ENCODE measurements around the gene SLX4IP. TPM values are rescaled to one million over a fixed set of nuclear protein-coding genes. Genes with fewer than 3 reads are reported as not detected.

Gene SLX4IP
- total RNA-seq, 1 experiment from 2014 or later: 6.4 TPM

DNA sequence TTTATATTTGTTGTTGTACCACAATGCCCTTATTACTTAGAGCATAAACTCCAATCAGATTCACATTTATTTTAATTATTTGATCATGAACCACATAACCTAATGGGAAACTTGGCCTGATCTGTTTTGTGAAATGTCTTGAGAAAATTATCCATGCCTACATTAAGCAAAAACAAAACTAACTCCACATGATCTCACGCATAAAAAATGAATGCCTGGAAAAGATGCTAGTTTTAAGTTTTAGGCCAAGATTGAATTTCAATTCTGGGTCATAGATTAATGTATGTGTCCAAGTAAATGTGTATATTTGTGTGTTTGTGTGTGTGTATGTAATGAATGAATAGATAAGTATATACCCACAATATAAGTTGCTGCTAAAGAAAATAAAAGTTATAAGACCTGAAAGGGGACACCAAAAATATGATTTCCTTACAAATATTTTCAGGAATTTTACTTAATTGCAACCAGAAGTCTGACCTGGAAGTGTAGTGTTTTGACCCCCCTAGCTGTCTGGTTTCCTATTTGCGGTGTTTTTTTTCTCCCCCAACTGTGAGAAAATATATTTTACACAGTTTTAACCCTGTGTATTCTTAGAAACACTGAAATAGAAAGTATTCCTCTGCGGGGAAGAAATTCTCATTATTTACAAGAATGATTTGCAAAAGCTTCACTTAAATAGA is 141.4 kb downstream of the SLX4IP start:
- intact Hi-C loops (cut with micrococcal nuclease): no loop called here
- no peak overlapping the region for H3K27ac ChIP-seq (ENCODE audit: low read length)
- no peaks in the 10 kb centered on the region for H4K20me1 ChIP-seq (ENCODE audit: low read length)
- H3F3A ChIP-seq (ENCODE audit: low read length, unreplicated experiment): peaks cover 4% of the 10 kb centered on the region
- H3K79me2 ChIP-seq (ENCODE audit: low read length): peaks cover 4% of the 10 kb centered on the region; the same call in 1 of the 2 replicates
- H3K36me3 ChIP-seq (ENCODE audit: low read depth, low read length): 0 out of 2 replicates have a peak, but pooled peaks cover 3% of the 10 kb centered on the region
- no peaks in the 10 kb centered on the region for H3K9me3 ChIP-seq (ENCODE audit: low read length)
- H3K4me2 ChIP-seq (ENCODE audit: low read length): no peak overlapping the region
- peaks cover 66% of the 10 kb centered on the region for H3K4me1 ChIP-seq (ENCODE audit: insufficient read depth, low read length)
- ChIA-PET POLR2A (ENCODE audit: unreplicated experiment) (no interaction called here), CTCF (no interaction called here)
- TF ChIP-seq EZH2 (IDR thresholded peaks at IDR 0.05; ENCODE audit: low read length, unreplicated experiment) (no peak), EZH2phosphoT487 (IDR thresholded peaks at IDR 0.05; ENCODE audit: borderline replicate concordance, low read length) (no peak)
- TF ChIP-seq, protein P1, sequence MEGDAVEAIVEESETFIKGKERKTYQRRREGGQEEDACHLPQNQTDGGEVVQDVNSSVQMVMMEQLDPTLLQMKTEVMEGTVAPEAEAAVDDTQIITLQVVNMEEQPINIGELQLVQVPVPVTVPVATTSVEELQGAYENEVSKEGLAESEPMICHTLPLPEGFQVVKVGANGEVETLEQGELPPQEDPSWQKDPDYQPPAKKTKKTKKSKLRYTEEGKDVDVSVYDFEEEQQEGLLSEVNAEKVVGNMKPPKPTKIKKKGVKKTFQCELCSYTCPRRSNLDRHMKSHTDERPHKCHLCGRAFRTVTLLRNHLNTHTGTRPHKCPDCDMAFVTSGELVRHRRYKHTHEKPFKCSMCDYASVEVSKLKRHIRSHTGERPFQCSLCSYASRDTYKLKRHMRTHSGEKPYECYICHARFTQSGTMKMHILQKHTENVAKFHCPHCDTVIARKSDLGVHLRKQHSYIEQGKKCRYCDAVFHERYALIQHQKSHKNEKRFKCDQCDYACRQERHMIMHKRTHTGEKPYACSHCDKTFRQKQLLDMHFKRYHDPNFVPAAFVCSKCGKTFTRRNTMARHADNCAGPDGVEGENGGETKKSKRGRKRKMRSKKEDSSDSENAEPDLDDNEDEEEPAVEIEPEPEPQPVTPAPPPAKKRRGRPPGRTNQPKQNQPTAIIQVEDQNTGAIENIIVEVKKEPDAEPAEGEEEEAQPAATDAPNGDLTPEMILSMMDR (conservative IDR thresholded peaks at IDR 0.05; ENCODE audit: low read depth, low read length): no peak
- peak overlapping the region; percentile 3; the same call in 1 of the 2 replicates for H3K9ac ChIP-seq (ENCODE audit: low read length)
- H3K4me3 ChIP-seq (ENCODE audit: low read length): no peak overlapping the region
- no TSS peak for BruUV-seq (replicated peaks)
- H3K9me2 ChIP-seq (replicated peaks; ENCODE audit: low read length): no peaks in the 10 kb centered on the region
- no peak overlapping the region for H2AFZ ChIP-seq (ENCODE audit: low read length)
- no peak for DNase-seq
- H3K27me3 ChIP-seq (ENCODE audit: low read length): no peaks in the 10 kb centered on the region
- no peak for ATAC-seq

DNA sequence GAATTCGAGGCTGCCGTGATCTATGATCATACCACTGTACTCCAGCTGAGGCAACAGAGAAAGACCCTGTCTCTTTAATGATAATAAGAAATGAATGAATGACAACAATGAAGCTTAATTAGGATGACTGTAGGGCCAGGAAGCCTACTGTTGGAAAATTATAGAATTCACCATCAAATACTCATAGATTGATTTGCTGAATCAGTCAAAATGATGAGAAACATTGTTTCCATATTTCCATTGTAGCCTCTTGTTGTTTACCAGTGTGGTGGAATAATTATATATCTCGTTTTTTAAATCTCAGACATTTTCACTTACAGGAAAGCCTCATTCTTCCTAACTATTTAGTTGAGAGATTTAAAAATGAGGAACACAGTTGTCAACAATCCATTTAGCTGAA is 142.5 kb downstream of the SLX4IP start:
- ChIA-PET CTCF (no interaction called here), POLR2A (ENCODE audit: unreplicated experiment) (no interaction called here)
- peak overlapping the region; percentile 82 for H3K9ac ChIP-seq (ENCODE audit: low read length)
- ATAC-seq: no peak
- peaks cover 4% of the 10 kb centered on the region; the same call in 1 of the 2 replicates for H3K79me2 ChIP-seq (ENCODE audit: low read length)
- no peak overlapping the region; the same call in 1 of the 2 replicates for H3K4me3 ChIP-seq (ENCODE audit: low read length)
- peak overlapping the region; percentile 61 for H3K4me2 ChIP-seq (ENCODE audit: low read length)
- intact Hi-C loops (cut with micrococcal nuclease): loop anchor here (1.0 kb wide), 2 partner anchors 18 to 21 kb away; no protein-coding TSS in a partner anchor
- no peaks in the 10 kb centered on the region for H3K9me3 ChIP-seq (ENCODE audit: low read length)
- peaks cover 4% of the 10 kb centered on the region for H3F3A ChIP-seq (ENCODE audit: low read length, unreplicated experiment)
- peaks cover 72% of the 10 kb centered on the region for H3K4me1 ChIP-seq (ENCODE audit: insufficient read depth, low read length)
- no peaks in the 10 kb centered on the region for H3K27me3 ChIP-seq (ENCODE audit: low read length)
- no peak for DNase-seq
- no peaks in the 10 kb centered on the region for H3K9me2 ChIP-seq (replicated peaks; ENCODE audit: low read length)
- no peaks in the 10 kb centered on the region for H4K20me1 ChIP-seq (ENCODE audit: low read length)
- peak overlapping the region; percentile 97 for H3K27ac ChIP-seq (ENCODE audit: low read length)
- H3K36me3 ChIP-seq (ENCODE audit: low read depth, low read length): 0 out of 2 replicates have a peak, but pooled peaks cover 3% of the 10 kb centered on the region
- TF ChIP-seq EZH2 (IDR thresholded peaks at IDR 0.05; ENCODE audit: low read length, unreplicated experiment) (no peak), EZH2phosphoT487 (IDR thresholded peaks at IDR 0.05; ENCODE audit: borderline replicate concordance, low read length) (no peak)
- TF ChIP-seq, protein P1 (conservative IDR thresholded peaks at IDR 0.05; ENCODE audit: low read depth, low read length): no peak
- no TSS peak for BruUV-seq (replicated peaks)
- H2AFZ ChIP-seq (ENCODE audit: low read length): no peak overlapping the region

DNA sequence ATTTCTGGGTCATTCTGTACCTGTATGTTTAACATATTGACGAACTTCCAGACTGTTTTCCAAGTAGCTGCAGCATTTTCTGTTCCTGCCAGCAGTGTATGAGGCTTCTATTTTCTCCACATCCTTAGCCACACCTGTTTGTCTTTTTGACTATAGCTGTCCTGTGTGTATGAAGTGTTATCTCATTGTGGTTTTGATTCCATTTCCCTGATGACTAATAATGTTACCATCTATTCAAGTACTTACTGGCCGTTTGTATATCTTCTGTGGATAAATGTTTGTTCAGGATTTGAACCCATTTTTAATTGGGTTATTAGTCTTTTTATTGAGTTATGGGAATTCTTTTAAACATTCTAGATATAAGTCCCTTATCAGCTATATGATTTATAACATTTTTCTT is 143.5 kb downstream of the SLX4IP start:
- no TSS peak for BruUV-seq (replicated peaks)
- intact Hi-C loops (cut with micrococcal nuclease): loop anchor here (1.0 kb wide), 2 partner anchors 19 to 20 kb away; no protein-coding TSS in a partner anchor
- CTCF ChIA-PET: interaction anchor here (0.6 to 0.8 kb wide), 2 partner anchors 58 to 1170 kb away, joined by 3 to 4 read pairs; no protein-coding TSS in a partner anchor

More for the DNA sequence above, 143.5 kb downstream of the SLX4IP start:
- peaks cover 4% of the 10 kb centered on the region for H3F3A ChIP-seq (ENCODE audit: low read length, unreplicated experiment)
- H3K4me1 ChIP-seq (ENCODE audit: insufficient read depth, low read length): peaks cover 71% of the 10 kb centered on the region
- H3K27me3 ChIP-seq (ENCODE audit: low read length): no peaks in the 10 kb centered on the region
- POLR2A ChIA-PET (ENCODE audit: unreplicated experiment): interaction anchor here (0.5 kb wide), 3 partner anchors 93 to 1476 kb away, joined by 3 to 6 read pairs (median 3); no protein-coding TSS in a partner anchor
- no peaks in the 10 kb centered on the region for H3K9me3 ChIP-seq (ENCODE audit: low read length)
- DNase-seq: peak; percentile 96
- H3K9me2 ChIP-seq (replicated peaks; ENCODE audit: low read length): no peaks in the 10 kb centered on the region
- H3K4me2 ChIP-seq (ENCODE audit: low read length): peak overlapping the region; percentile 61
- ATAC-seq: peak; percentile 78
- peak overlapping the region; percentile 82 for H3K9ac ChIP-seq (ENCODE audit: low read length)
- TF ChIP-seq EZH2 (IDR thresholded peaks at IDR 0.05; ENCODE audit: low read length, unreplicated experiment): no peak
- TF ChIP-seq, protein P1 (conservative IDR thresholded peaks at IDR 0.05; ENCODE audit: low read depth, low read length): no peak
- TF ChIP-seq EZH2phosphoT487 (IDR thresholded peaks at IDR 0.05; ENCODE audit: borderline replicate concordance, low read length): no peak
- H2AFZ ChIP-seq (ENCODE audit: low read length): no peak overlapping the region
- 0 out of 2 replicates have a peak, but pooled peaks cover 3% of the 10 kb centered on the region for H3K36me3 ChIP-seq (ENCODE audit: low read depth, low read length)
- H3K27ac ChIP-seq (ENCODE audit: low read length): peak overlapping the region; percentile 97
- H3K4me3 ChIP-seq (ENCODE audit: low read length): peak overlapping the region; percentile 13; the same call in 1 of the 2 replicates
- no peaks in the 10 kb centered on the region for H4K20me1 ChIP-seq (ENCODE audit: low read length)
- H3K79me2 ChIP-seq (ENCODE audit: low read length): peaks cover 10% of the 10 kb centered on the region; the same call in 1 of the 2 replicates

All from PC-3 (cell line).